GM18907 (cell line): ENCODE results near the gene GOLGA6D.
"Not testable (repeated sequence)": the region's sequence is repeated elsewhere in the genome, so short reads cannot be mapped to it uniquely, and the experiment has no call there.

ENCODE experiments used
- ATAC-seq: cut with Tn5 transposase; IDR thresholded peaks from one replicate; pipeline ENCODE4 v1.9.1; 2021; ENCODE audit warnings: mild to moderate bottlenecking, moderate library complexity; ENCODE audit not compliant: unreplicated experiment

Gene GOLGA6D

DNA sequence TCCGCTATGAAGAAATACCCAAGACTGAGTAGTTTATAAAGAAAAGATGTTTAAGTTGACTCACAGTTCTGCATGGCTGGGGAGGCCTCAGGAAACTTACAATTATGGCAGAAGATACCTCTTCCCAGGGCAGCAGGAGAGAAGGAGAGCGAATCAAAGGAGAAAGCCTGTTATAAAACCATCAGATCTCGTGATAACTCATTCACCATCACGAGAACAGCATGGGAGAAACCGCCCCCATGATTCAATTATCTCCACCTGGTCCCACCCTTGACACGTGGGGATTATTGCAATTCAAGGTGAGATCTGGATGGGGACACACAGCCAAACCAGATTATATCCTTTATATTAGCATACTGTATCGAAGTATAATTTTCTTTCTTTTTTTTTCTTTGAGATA is 49.5 kb downstream of the GOLGA6D start:
- not testable (repeated sequence) for ATAC-seq

DNA sequence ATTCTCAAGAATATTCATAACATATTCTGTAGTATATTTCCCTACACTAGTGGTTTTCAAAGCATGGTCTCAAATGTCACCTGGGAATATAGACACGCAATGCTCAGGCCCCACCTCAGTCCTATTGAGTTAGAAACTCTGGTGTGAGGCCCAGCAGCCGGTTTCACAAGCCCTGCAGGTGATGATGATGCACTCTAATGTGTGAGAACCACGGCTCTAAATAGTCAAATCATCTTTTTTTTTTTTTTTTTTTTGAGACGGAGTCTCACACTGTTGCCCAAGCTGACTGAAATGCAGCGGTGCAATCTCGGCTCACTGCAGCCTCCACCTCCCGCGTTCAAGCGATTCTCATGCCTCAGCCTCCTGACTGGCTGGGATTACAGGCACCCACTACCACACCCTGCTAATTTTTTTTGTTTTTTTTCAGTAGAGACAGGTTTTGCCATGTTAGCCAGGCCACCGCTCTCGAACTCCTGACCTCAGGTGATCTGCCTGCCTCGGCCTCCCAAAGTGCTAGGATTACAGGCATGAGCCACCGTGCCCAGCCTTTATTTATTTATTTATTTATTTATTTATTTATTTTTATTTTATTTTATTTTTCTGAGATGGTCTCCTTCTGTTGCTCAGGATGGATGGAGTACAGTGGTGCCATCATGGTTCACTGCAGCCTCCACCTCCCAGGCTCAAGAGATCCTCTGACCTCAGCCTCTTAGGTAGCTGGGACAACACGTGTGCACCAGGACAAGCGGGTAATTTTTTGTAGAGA is 51.2 kb downstream of the GOLGA6D start:
- not testable (repeated sequence) for ATAC-seq

DNA sequence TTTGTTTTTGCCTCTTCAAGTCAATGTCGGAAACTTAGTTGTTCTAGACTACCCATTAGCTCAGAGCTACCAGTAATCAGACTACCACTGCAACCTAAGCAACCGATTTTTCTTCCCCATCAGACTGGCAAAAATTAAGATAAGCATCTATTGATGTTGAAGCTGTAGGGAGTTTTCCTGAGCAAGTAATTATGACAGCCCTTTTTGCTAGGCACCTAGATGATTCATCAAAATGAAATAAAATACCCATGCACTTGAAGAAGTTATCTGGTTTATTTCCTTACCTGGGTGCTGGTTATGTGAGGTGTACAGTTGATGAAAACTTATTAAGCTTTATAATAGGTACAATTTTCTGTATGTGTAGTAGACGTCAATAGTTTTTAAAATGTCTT is 52.7 kb downstream of the GOLGA6D start:
- no peak for ATAC-seq

DNA sequence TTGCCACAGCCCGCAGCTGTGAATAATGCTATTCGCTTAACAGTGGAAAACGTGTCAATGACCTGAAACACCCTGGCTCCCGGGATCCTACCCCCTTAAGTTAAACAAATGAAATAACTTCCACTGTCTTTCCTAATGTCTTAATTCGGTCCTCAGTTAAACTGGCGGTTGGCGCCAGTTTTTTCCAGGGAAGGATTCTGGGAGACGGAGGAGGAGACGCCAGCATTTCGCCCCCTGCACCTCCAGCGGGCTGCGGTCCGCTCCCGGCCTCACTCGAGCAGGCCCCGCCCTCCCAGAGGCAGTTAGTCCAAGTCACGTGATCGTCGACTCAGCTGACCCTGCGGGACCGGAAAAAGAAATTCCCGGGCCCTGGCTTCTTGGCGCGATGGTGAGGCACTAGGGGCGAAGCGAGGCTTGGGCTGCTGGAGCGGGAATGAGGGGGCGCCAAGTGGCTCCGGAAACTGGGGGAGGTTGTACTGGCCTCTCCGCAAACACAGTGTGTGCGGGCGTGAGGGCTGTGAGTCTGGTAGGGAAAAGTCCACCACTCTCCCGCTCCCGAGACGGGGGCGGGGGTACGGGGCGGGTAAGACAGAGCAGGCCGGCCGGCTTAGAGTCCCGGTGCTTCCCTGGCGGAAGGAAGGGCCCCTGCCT is 53.2 kb downstream of the GOLGA6D start, which contains the start of gene COMMD4:
Gene COMMD4, plus strand, starts transcription at position 359 of the 651 bp plus-strand sequence. Its CDS starts 27 bp downstream, at position 386.
- no peak for ATAC-seq

DNA sequence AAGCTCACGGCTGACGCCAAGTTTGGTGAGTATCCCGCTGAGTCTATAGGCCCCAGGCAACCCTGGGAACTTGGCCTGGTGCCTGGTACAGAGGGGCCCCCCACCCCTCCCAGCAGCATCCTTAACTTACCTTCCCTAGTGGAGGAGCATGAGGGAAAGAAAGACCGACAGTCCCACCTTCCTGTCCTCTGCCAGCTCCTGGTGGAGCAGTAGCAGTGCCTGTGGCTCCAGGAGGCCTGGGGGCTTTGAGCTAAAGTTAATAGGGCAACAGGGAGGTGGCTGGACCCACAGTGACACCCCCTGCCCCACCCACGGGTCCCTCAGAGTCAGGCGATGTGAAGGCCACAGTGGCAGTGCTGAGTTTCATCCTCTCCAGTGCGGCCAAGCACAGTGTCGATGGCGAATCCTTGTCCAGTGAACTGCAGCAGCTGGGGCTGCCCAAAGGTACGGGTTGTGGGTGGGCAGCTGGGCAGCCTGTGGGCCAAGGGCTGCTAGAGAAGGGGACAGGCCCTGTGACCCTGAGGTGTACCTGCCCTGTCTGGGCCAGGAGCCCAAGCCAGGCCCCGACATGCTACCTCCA is 56.1 kb downstream of the GOLGA6D start:
- no peak for ATAC-seq

DNA sequence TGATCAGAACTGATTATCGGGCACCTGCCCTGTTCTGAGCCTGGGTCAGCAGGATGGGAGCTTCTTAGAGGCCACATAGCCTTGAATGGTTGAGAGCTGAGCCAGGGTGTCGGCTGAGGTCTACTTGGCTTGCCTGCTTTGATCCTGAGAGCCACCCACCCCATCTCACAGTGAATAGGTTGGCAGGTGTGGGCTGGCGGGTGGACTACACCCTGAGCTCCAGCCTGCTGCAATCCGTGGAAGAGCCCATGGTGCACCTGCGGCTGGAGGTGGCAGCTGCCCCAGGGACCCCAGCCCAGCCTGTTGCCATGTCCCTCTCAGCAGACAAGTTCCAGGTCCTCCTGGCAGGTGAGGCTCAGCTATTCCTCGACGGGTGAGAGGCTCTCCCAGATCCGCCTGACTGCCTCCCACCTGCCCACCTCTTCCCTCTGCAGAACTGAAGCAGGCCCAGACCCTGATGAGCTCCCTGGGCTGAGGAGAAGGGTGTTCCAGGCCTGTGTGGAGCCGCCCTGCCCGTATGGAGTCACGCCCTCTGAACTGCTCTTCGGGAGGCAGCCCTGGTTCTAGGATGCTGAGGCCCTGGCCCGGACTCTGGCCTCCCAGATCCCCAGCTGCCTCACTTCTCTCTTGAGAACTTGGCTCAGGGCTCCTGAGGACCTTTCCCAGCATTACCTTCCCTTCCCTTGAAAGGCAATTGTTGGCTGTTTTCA is 57.1 kb downstream of the GOLGA6D start:
- no peak for ATAC-seq

DNA sequence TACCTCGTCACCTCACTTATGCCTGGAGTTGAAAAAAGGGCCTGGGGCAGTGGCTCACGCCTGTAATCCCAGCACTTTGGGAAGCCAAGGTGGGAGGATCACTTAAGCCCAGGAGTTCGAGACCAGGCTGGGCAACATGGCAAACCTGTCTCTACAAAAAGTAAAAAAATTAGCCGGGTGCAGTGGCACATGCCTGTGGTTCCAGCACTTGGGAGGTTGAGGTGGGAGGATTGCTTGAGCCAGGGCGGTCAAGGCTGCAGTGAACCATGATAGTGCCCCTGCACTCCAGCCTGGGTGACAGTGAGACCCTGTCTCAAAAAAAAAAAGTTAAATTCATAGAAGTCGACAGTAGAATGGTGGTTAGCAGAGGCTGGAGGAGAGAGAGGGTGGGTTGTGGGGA is 59.6 kb downstream of the GOLGA6D start:
- no peak for ATAC-seq

DNA sequence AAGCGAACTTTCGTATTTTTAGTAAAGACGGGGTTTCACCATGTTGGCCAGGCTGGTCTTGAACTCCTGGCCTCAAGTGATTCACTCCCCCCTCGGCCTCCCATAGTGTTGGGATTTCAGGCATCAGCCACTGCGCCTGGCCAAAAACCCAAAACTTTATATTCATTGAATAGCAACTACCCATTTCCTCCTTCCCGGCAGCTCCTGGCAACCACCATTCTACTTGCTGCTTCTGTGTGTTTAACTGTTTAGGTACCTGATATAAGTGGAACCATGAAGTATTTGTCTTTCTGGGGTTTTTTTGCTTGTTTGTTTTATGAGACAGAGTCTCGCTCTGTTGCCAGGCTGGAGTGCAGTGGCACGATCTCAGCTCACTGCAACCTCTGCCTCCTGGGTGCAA is 61.3 kb downstream of the GOLGA6D start:
- ATAC-seq = not testable (repeated sequence)
